Measurements from ENCODE around the gene TCF12. TPM values are rescaled to one million over a fixed set of nuclear protein-coding genes. Genes with fewer than 3 reads are reported as not detected.

TCF12 gene
- total and polyA plus RNA-seq, 2 of the 8 experiments (the other 6 are each of a cell fraction or from before 2014, with no cell fraction given): 85.8 to 101 TPM

GRCh38 chr15:57217778-57218598, 299.5 kb downstream of the TCF12 start:
- peaks cover 0 to 80% of the 10 kb centered on the region in 2 experiments; a peak in 2 of 4 replicates for H3K79me2 ChIP-seq (ENCODE audit: control insufficient read depth in 1 of 2, insufficient read depth in 2 of 2, low read length in 2 of 2)
- CTCF ChIA-PET (ENCODE audit: partially characterized antibody): interaction anchor here (0.5 to 1.9 kb wide), 4 partner anchors 65 to 88 kb away, joined by 3 to 4 read pairs (median 3); no protein-coding TSS in a partner anchor
- no peak for TF ChIP-seq GTF2F1 (IDR thresholded peaks at IDR 0.05; ENCODE audit: borderline replicate concordance, low read depth, low read length)
- TF ChIP-seq ZNF274 (IDR thresholded peaks at IDR 0.05; ENCODE audit: borderline replicate concordance, extremely low read depth, low read length): no peak
- no peak for TF ChIP-seq POU5F1 (IDR thresholded peaks at IDR 0.05; ENCODE audit: low read depth, low read length)
- TF ChIP-seq SAP30 (IDR thresholded peaks at IDR 0.05; ENCODE audit: insufficient read depth, insufficient replicate concordance, low read length): no peak
- no peak for TF ChIP-seq TAF7 (optimal IDR thresholded peaks at IDR 0.05; ENCODE audit: borderline replicate concordance, low read depth, low read length)
- no peak for TF ChIP-seq RFX5 (IDR thresholded peaks at IDR 0.05; ENCODE audit: borderline replicate concordance, low read depth, low read length)
- no peak for TF ChIP-seq BRCA1 (IDR thresholded peaks at IDR 0.05; ENCODE audit: low read depth, low read length)
- no peak for TF ChIP-seq POLR2A (IDR thresholded peaks at IDR 0.05; ENCODE audit: control extremely low read depth in 1 of 2, low read depth in 2 of 2, low read length in 2 of 2)
- TF ChIP-seq TCF12 (IDR thresholded peaks at IDR 0.05; ENCODE audit: low read depth, low read length): no peak
- TF ChIP-seq BCL11A (IDR thresholded peaks at IDR 0.05; ENCODE audit: low read depth in 2 of 2, low read length in 2 of 2): no peak

More at GRCh38 chr15:57217778-57218598, 299.5 kb downstream of the TCF12 start:
- H2AK5ac ChIP-seq (ENCODE audit: low read depth, low read length): no peak overlapping the region
- DNase-seq (ENCODE audit: low read depth in 1 of 2, low spot score in 2 of 2) (no peak), FAIRE-seq (no peak)
- H3K4me1 ChIP-seq (replicated peaks in 1 of 4; ENCODE audit: control insufficient read depth in 3 of 4, insufficient read depth in 4 of 4, low read length in 3 of 4): peaks cover 0 to 7% (median 1%) of the 10 kb centered on the region in 4 experiments; a peak in 2 of 7 replicates
- H2AFZ ChIP-seq (ENCODE audit: low read length): no peak overlapping the region
- H3K9ac ChIP-seq (replicated peaks in 1 of 4; ENCODE audit: extremely low read depth in 1 of 4, low read depth in 3 of 4, low read length in 3 of 4): no peak overlapping the region
- no peaks in the 10 kb centered on the region for H3K36me3 ChIP-seq (ENCODE audit: control insufficient read depth in 2 of 4, insufficient read depth in 4 of 4, low read length in 3 of 4)
- no peak overlapping the region for H2BK120ac ChIP-seq (replicated peaks; ENCODE audit: low read depth, low read length)
- H4K20me1 ChIP-seq (replicated peaks in 1 of 2; ENCODE audit: control insufficient read depth in 1 of 2, insufficient read depth in 2 of 2, low read length in 2 of 2): no peaks in the 10 kb centered on the region
- POLR2A ChIA-PET (ENCODE audit: partially characterized antibody): interaction anchor here (1.1 to 1.7 kb wide), 3 partner anchors 9 to 20 kb away, joined by 3 to 6 read pairs (median 3); no protein-coding TSS in a partner anchor
- no peak overlapping the region for H3K4me3 ChIP-seq (ENCODE audit: extremely low read depth in 1 of 4, insufficient read depth in 2 of 4, low read depth in 3 of 4, low read length in 4 of 4)
- no peaks in the 10 kb centered on the region for H3K9me3 ChIP-seq (ENCODE audit: insufficient read depth in 2 of 2, low read depth in 1 of 2, low read length in 1 of 2)
- H3K14ac ChIP-seq (ENCODE audit: insufficient read length): no peak overlapping the region
- H3K56ac ChIP-seq (replicated peaks; ENCODE audit: insufficient read length, low read depth, low read length): no peak overlapping the region
- no peak overlapping the region for H3K27ac ChIP-seq (ENCODE audit: low read depth, low read length)
- no peak overlapping the region for H4K91ac ChIP-seq (replicated peaks; ENCODE audit: insufficient read length, low read length)
- no peak overlapping the region for H2BK15ac ChIP-seq (ENCODE audit: low read length)
- no peak overlapping the region for H3K4ac ChIP-seq (replicated peaks; ENCODE audit: insufficient read length, low read depth, low read length)
- WGBS, 2 experiments (ENCODE audit: extremely low coverage in 1 of 2, insufficient coverage in 1 of 2, insufficient read length in 1 of 2, insufficient replicate concordance in 2 of 2, low coverage in 1 of 2, low lambda C conversion rate in 2 of 2, missing lambda C conversion rate in 1 of 2): 71% methylated on average over 7 of the region's 7 CpGs; no CpG with 5 or more reads in 1 of the 2 experiments
- no peak overlapping the region for H4K8ac ChIP-seq (ENCODE audit: extremely low read depth, insufficient read depth, low read length)
- H3K27me3 ChIP-seq (replicated peaks in 1 of 4; ENCODE audit: control insufficient read depth in 3 of 4, extremely low read depth in 1 of 4, insufficient read depth in 3 of 4, low read length in 3 of 4): no peaks in the 10 kb centered on the region
- no peak overlapping the region for H2BK12ac ChIP-seq (ENCODE audit: low read depth, low read length)
- H2BK5ac ChIP-seq (ENCODE audit: low read depth, low read length): no peak overlapping the region
- no peak overlapping the region for H3K4me2 ChIP-seq (ENCODE audit: insufficient read depth in 1 of 2, low read depth in 2 of 2, low read length in 2 of 2)
- H4K5ac ChIP-seq (ENCODE audit: insufficient read length, low read depth, low read length): no peak overlapping the region
- no peak overlapping the region for H2BK20ac ChIP-seq (ENCODE audit: low read length)
- H3K18ac ChIP-seq (ENCODE audit: extremely low read depth, low read length): no peak overlapping the region; the same call in 1 of the 2 replicates
- no peak overlapping the region for H3K23ac ChIP-seq (ENCODE audit: insufficient read length)
- H3K79me1 ChIP-seq (ENCODE audit: low read depth, low read length): no peaks in the 10 kb centered on the region
- no peaks in the 10 kb centered on the region; the same call in 1 of the 2 replicates for H3K23me2 ChIP-seq (ENCODE audit: low read depth, low read length)
